ENCODE data around the gene CDH26.

- TF ChIP-seq CBFB (CRISPR knock-in tag; IDR thresholded peaks at IDR 0.05; ENCODE audit: low read depth) (no peak), CTCF (IDR thresholded peaks at IDR 0.05) (no peak), ETV6 (CRISPR knock-in tag; IDR thresholded peaks at IDR 0.05) (no peak), HMGXB4 (CRISPR knock-in tag; IDR thresholded peaks at IDR 0.05) (no peak), ELF4 (CRISPR knock-in tag; IDR thresholded peaks at IDR 0.05; ENCODE audit: low read depth) (no peak), CREB1 (CRISPR knock-in tag; IDR thresholded peaks at IDR 0.05) (no peak), IRF1 (CRISPR knock-in tag; IDR thresholded peaks at IDR 0.05) (no peak), SP1 (CRISPR knock-in tag; conservative IDR thresholded peaks at IDR 0.05) (no peak), PRDM15 (CRISPR knock-in tag; IDR thresholded peaks at IDR 0.05) (no peak), RELA (CRISPR knock-in tag; IDR thresholded peaks at IDR 0.05; ENCODE audit: borderline replicate concordance) (no peak), FOXP1 (CRISPR knock-in tag; IDR thresholded peaks at IDR 0.05; ENCODE audit: borderline replicate concordance) (no peak)
Measured at GRCh38 chr20:59912609-59913008, 45.6 kb upstream of the CDH26 start.

All from WTC11 (cell line).